ENCODE measurements around the gene NCL.
"Not testable (repeated sequence)": the region's sequence is repeated elsewhere in the genome, so short reads cannot be mapped to it uniquely, and the experiment has no call there.

The NCL gene

GRCh38 chr2:231405601-231406367 is 58.5 kb downstream of the NCL start:
- not testable (repeated sequence) for DNase-seq

- DNase-seq, result not testable (repeated sequence)
Observed at GRCh38 chr2:231404183-231404578, 60.1 kb downstream of the NCL start.
